Activated naive CD4-positive, alpha-beta T cell treated with Interleukin-2 at 50 U/mL for 16 hours (primary cell): ENCODE data around the gene PLEKHN1.
A peak's percentile ranks its signal among the peaks of the same experiment; 100 is the strongest.

Experiments
- DNase-seq: peaks from one replicate; pipeline ENCODE4 v3.0.0-alpha.2; 2020

PLEKHN1 gene

DNA sequence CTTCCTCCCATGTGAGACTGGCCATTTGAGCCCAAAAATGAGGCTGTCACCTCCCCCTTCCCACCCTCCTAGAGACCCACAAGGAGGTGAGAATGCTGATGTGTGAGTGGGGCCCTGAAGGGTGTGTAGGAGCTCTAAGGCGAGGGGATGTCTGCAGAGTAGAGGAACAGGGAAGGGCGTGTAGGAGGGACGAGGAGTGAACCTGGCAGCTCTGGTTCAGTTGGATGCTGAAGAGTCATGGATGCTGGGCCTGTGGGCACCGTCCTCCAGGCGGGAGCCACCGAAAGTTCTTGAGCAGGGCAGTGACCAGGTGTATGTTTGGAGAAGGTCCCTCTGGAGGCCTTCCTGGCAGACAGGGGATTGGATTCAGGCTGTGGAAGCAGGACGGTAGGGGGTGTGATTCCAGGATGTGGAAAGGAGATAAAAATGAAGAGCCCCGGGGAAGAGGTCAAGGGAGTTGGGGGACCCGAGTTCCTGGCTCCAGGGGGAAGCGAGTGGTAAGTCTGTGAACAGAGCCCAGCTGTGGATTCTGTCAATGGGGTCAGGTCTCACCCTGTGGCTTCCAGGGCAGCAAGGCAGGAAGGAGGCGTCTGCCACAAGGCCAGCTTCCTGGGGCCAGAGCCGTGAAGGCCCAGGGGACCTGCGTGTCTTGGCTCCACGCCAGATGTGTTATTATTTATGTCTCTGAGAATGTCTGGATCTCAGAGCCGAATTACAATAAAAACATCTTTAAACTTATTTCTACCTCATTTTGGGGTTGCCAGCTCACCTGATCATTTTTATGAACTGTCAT, 34.7 kb upstream of the PLEKHN1 start:
- no peak for DNase-seq

DNA sequence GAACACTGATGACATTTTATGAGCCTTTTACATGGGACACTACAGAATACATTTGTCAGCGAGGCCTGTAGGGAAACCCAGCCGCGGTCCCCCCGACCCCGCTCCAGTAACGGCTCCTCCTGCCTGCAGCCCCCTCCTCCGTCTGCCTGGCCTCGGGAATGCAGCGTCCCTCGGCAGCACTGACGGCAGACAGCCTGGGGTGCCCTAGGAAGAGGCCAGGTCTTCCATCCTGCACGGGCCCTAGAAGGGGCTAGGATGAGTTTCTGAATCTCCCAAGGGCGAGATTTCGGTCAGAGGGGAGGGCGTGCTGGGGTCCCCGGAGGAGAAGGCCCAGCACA, 34.1 kb upstream of the PLEKHN1 start:
- no peak for DNase-seq

DNA sequence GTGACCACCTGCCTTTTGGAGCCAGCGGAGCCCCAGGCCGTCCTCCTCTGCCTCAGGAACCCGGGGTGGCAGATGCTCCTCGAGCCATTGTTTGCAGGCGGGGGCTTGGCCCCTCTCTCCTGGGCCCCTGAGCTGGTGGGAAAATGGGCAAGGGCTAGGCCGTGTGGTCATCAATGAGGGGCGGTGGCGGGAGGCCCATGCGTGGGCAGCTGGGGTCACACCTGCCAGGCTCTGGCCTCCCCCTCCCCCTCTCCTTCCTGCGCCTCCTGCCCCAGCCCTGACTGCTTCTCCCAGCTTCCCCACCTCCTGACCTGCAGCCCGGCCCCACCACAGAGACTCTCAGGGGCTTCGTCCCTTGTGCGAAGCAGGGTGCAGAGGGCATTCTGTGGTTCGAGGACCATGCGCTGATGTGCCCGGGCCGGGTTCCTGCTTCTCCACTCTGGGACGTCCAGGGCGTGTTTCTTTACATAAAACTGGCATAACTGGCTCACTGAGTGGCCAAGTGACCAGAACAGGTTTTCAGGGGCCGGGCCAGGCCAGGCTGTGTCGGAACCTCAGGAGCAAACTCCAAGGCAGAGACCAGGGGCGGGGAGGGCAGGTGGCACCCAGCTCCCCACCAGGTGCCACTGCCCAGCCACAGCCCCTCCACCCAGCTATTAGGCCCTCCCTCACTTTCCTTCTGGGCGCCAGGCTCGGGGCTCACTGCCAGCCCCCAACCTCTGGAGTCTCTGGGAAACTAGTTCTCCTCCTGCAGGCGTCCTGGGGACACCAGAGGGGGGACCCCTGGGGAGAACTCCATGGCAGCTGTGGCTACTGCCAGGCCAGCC, 33.3 kb upstream of the PLEKHN1 start:
- DNase-seq = no peak

DNA sequence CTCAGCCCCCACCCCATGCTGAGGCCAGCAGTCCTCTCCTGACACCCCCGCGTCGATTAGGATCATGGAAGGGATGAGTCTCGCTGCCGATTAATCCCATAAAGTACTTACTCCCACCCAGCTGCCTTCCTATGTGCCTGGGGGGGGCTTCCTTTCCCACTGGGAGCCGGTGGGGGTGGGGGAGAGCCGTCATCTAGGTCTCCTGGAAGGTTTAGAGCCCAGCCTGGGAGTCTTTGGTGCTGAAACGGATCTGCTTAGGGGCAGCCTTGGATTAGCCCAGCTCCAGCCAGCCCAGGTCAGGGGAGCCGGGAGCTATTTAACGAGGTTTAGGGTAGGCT, 32.7 kb upstream of the PLEKHN1 start:
- DNase-seq = no peak

DNA sequence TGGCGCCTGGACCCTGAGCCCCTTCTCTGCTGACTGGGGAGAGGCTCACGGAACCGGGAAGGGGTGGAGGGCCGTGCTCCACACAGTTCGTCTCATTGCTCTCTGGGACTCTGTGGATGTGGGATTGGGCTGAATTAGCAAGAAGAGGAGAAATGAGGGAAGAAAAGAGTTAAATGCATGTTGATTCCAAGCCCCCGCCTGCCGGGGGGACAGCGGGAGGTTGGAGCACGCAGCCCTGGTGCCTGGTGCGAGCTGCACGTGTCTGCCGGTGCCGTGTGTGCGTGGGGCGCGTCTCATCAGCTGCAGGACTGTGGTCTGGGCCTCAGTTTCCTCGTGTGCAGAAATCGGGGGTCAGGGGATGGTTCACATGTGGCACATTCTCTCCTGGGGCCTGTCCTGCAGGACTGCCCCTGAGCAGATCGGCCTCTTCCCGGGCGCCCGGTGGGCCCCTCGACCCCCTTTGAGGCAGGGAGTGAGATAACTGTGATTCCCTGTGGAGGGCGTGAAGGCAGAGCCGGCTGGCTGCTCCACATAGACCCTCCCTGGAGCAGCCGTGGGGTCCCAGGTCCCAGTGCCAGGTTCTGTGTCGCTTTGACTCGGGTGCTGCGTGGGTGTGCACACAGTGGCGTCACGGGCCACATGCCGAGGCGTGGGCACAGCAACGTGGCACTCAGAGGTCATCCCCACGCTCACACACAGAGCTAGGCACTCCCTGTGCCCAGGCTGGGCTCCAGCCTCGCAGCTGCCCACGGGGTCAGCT, 31.1 kb upstream of the PLEKHN1 start:
- no peak for DNase-seq

DNA sequence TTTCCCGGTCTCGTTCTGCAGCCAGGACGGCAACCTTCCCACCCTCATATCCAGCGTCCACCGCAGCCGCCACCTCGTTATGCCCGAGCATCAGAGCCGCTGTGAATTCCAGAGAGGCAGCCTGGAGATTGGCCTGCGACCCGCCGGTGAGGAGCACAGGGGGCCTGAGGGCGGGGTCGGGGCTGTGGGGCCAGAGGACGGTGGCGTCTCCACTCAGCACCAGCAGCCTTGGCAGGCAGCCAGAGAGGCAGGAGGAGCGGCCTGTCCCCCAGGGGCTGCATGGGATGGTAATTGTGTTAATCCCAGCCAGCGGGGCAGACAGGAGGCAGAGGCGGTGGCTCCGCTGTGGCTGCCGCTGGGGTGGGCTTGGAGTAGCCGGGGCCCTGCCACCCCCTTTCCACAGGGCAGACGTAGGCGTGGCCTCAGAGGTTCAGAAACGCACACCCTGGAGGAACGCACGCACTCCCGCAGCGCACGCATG, 30.5 kb upstream of the PLEKHN1 start:
- no peak for DNase-seq

DNA sequence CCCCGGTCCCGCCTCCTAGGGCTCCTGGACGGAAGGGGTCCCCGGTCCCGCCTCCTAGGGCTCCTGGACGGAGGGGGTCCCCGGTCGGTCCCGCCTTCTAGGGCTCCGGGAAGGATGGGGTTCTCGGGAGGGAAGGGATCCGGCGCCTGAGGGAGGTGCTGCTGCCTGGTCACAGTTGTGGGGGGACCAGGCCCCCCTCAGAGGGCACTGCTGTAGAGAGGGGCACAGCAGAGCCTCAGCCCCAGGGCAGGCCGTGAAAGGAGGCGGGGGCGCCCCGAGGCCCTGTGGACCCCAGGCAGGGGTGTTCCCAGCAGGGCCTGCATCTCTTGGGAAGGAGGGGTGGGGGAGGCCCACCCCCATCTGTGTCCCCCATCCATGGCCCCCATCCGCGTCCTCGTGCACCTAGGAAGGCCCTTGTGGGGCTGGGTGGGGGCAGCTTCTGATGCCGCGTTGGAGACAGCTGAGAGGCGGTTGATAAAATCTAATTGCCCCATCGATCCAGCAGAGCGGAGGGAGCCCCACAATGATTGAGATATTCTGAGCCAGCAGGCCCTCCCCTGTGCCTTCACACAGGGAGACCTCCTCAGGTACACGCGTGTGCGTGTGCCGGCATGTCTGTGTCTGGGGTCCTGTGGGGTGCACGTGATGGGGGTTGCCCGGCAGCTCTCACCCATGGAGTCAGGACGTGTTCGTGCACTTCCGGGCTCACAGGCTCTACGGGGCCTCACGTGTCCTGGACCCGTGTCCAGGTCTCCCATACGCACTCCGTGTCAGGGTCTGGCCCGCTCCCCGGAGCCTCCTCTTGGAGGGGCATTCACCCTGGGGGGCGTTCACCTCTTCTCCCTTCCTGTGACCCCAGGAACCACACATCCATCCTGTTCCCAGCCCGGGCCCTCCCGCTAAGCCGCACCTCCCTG, 29.7 kb upstream of the PLEKHN1 start:
- no peak for DNase-seq

DNA sequence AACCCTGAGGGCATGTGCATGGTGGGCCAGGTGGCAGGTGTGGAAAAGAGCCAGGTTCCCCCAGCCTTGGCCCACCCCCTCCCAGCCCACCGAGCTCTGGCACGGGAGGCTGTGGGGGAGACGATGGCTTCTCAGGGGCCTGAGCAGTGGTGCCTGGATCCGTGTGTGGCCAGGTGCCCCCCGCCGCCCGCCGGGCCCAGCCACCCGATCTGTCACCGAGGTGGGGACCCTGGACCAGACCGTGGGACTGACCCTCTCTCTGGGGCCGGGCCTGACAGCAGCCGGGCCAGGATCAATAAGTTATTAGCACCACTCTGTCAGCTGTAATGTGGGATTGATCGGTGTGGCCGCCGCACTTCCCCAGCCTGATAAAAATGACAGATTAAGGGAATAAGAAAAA, 28.8 kb upstream of the PLEKHN1 start:
- no peak for DNase-seq

DNA sequence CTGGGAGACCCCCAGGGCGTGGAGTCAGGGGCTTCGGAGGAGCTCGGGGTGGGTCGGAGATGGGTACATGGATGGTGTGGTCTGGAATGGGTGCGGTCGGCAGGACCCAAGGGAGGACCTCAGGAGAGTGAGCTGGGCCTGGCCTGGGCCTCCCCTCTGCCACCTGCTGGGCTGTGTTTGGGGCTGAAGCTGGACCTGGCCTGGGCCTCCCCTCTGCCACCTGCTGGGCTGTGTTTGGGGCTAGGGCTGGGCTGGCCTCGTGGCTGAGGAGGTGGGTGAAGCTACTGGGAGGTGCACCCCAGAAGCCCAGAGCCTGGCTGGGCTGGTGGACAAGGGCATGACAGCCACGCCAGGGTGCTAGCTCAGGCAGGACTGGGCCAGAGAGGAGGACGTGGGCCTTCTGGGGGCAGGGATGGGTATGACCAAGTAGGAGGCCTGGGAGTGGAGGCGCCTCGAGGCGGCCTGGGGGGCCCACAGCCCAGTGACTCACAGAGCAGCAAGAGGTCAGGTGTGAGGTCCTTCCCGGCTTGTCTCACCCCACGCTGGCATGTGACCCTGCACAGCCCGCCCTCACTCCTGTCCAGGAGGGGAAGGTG, 28.1 kb upstream of the PLEKHN1 start:
- DNase-seq = no peak

DNA sequence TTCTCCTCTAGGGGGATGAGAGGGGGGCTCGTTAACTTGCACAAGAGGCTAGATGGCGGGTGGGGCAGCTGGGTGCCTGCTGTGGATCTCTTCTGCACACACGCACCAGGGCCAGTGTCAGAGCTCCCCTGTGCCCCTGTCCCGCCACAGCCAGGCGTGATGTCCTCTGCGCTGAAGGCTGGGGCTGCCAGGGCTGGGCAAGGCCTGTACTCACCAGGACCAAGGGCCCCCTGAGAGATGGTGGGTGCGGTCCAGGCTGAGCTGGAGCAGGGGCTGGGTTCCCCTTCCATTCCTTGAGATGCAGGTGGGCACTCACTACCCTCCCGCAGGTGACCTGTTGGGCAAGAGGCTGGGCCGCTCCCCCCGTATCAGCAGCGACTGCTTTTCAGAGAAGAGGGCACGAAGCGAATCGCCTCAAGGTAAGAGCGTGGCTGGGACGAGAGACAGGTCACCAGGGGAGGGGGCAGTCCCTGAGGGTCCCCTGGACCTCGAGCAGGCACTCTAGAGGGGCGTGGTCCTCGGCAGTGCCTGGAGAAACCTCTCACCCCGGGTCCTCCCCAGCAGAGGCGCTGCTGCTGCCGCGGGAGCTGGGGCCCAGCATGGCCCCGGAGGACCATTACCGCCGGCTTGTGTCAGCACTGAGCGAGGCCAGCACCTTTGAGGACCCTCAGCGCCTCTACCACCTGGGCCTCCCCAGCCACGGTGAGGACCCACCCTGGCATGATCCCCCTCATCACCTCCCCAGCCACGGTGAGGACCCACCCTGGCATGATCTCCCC, 27.4 kb upstream of the PLEKHN1 start:
- DNase-seq = no peak

DNA sequence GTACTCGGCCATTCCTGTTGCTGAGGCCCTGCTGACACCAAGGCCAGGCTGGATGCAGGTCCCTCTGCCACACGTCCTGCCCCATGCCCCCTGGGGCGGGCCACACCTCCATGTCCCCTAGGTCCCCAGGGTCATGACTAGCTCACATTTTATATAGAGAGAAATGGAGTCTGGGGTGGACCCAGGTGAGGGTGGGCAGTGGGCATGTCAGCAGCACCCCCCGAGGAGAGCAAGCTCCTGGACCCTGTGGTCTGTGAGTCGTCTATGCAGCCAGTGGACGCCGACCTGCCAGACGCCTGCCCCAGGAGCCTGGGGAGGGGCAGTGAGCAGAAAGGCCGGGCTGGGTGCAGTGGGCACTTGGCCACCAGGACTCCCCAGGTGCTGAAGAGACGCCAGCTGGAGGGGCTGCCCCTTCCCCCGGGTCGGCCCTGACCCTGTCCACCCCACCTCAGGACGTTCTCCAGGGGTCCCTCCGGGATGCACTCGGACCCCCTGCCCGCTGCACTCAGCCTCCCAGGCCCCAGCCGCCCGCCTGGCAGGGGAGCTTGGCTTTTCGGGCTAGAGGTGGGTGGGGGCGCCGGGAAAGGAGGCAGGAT, 26.7 kb upstream of the PLEKHN1 start:
- no peak for DNase-seq

DNA sequence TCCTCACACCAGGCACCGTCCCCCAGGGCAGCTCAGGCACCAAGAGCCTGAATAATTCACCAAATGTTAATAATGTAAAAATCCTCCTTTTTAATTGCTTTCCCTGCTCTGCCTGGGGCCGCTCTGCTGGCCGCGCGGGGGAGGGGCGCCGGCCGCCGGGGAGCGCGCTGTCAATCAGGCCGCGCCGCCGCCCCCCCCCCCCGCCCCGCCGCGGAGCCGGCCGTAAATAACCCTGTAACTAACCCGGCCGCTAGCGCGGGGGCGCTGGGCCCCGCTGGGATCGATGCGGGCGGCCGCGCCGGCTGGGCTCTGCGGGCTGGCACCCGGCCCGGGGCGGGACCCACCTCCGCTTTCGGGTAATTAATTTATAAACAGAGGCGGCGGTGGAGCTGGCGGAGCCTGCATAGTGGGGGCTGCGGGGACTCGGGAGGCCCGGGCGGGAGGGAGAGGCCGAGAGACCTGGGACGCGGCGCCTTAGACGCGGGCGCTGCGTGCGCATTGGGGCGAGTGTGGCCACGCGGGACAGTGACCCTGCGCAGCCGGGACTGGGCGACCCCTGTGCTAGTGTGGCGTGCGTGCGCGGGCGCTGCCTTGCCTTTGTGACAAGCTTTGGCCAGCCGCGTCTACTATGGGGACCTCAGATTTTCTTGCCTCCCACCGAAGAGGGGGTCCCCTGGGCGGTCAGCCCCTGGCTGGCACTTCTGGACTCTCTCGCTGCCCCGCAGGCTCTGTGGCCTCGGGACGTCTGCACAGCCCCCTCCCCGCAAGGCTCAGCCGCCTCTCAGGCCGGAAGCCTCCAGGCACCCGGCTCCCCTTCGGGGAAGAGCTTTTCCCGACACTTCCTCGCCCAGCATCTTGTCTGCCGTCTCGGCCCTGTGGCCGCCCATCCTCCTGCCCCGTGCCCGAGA, 25.9 kb upstream of the PLEKHN1 start:
- peak; percentile 28 for DNase-seq

DNA sequence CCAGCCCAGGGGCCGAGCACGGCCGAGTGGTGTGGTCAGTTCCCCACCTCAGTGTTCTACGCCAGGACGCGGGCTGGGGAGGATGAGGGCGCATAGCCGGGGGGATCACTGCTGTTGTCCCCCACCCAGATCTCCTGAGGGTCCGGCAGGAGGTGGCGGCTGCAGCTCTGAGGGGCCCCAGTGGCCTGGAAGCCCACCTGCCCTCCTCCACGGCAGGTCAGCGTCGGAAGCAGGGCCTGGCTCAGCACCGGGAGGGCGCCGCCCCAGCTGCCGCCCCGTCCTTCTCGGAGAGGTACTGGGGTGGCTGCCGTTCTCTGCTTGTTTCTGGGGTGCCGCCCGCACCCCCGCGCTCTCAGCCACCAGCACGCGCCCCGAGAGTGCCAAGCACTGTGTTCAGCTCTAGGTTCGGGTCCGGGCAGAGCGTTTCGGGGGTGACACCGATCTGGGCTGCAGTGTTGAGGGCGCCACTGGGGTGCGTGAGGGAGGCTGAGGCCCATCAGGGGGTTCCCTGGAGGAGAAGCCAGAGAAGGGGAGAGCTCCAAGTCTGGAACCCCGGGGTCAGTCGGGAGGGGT, 25.2 kb upstream of the PLEKHN1 start:
- DNase-seq = no peak

DNA sequence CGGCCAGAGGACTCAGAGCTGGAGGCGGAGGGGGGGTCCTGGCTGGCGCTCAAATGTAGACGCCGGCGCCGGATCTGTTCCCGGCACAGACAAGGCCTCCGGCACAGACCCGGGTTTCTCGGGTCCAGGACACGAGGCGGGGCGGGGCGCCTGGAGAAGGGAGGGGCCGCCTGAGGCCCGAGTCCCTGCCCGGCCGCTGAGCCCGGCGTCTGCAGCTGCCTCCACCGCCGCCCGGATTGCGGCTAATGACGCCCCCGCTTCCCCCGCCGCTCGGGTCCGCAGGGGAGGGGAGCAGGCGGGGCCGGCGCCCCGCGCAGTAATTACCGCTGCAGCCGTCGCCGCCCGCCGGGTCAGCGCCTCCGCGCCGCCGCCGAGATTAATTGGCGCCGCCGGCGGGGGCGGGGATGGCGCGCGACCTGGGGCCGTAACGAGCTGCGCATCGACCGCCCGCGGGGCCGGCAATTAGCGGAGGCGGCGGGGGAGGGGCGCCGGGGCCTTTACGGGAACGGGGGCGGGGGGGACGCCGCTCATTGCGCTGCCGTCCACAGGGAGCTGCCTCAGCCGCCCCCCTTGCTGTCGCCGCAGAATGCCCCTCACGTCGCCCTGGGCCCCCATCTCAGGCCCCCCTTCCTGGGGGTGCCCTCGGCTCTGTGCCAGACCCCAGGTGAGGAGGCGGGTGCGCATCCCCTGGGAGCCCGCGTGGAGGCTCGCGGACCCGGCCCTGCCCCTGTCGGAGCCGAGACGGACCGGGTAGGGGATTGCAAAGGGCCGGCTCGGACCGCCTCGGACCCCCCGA, 24.5 kb upstream of the PLEKHN1 start:
- peak; percentile 36 for DNase-seq

DNA sequence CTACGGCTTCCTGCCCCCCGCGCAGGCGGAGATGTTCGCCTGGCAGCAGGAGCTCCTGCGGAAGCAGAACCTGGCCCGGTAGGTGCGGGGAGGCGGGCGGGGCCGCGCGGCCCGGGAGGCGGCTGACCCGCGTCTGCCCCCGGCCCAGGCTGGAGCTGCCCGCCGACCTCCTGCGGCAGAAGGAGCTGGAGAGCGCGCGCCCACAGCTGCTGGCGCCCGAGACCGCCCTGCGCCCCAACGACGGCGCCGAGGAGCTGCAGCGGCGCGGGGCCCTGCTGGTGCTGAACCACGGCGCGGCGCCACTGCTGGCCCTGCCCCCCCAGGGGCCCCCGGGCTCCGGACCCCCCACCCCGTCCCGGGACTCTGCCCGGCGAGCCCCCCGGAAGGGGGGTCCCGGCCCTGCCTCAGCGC, 23.9 kb upstream of the PLEKHN1 start:
- no peak for DNase-seq

DNA sequence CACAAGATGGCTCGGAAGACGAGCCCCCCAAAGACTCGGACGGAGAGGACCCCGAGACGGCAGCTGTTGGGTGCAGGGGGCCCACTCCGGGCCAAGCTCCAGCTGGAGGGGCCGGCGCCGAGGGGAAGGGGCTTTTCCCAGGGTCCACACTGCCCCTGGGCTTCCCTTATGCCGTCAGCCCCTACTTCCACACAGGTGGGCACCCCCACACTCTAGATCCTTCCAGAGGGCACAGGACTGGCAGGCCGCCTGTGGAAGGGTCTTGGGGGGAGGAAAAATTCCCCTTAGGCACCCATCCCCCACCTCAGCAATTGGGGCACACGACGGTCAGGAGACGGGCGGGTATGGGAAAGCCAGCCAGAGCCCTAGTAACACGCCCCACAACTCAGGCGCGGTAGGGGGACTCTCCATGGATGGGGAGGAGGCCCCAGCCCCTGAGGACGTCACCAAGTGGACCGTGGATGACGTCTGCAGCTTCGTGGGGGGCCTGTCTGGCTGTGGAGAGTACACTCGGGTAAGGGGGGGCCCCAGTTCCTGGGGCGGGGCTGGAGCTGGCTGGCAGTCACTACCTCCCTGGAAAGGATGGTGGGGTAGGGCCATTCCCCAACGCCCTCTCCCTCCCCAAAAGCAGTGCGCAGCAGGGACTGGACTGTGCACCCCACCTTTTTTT, 23.3 kb upstream of the PLEKHN1 start:
- no peak for DNase-seq

DNA sequence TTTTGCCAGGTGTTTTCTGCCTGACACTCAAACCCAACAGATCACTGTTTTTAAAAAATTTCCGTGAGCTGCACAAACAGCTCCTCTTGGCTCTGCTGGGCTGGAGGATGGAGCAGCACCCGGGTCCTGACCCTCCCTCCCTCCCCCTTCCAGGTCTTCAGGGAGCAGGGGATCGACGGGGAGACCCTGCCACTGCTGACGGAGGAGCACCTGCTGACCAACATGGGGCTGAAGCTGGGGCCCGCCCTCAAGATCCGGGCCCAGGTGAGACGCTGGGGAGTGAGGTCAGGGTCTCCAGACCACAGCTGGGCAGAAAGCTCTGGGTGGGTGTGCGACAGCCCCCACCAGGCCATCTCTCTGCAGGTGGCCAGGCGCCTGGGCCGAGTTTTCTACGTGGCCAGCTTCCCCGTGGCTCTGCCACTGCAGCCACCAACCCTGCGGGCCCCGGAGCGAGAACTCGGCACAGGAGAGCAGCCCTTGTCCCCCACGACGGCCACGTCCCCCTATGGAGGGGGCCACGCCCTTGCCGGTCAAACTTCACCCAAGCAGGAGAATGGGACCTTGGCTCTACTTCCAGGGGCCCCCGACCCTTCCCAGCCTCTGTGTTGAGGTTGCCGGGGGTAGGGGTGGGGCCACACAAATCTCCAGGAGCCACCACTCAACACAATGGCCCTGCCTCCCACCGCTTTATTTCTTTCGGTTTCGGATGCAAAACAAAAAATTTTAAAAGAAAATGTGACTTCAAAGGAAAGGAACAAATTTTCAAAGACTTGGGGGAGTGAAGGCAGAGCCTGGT, 22.5 kb upstream of the PLEKHN1 start:
- no peak for DNase-seq
